DMS114 treated with DMSO at 0.1 percent for 48 hours (cell line): ENCODE results near the gene SEMA5A.

Source experiments
- DNase-seq: peaks from one replicate; lab custom pipeline; 2025; ENCODE audit not compliant: unreplicated experiment; lab: John Stamatoyannopoulos, UW

The SEMA5A gene

GRCh38 chr5:9545992-9546851 is at the start of gene SEMA5A:
Gene SEMA5A, minus strand, starts transcription at chr5:9546075. Its CDS starts 166,129 bp downstream, at chr5:9379946.
- DNase-seq, result no peak

- DNase-seq, result no peak
These were observed 49.0 kb upstream of the SEMA5A start for GRCh38 chr5:9594913-9595312.

- no peak for DNase-seq
These were observed 43.4 kb upstream of the SEMA5A start for GRCh38 chr5:9589049-9589835.

GRCh38 chr5:9588254-9588653 is 42.4 kb upstream of the SEMA5A start:
- DNase-seq, result no peak

GRCh38 chr5:9587135-9587534 is 41.3 kb upstream of the SEMA5A start:
- DNase-seq, result no peak

GRCh38 chr5:9582406-9582805 is 36.5 kb upstream of the SEMA5A start:
- no peak for DNase-seq

GRCh38 chr5:9573796-9574195 is 27.9 kb upstream of the SEMA5A start:
- no peak for DNase-seq

GRCh38 chr5:9572246-9572645 is 26.4 kb upstream of the SEMA5A start:
- DNase-seq, result no peak

- no peak for DNase-seq
These were observed 25.0 kb upstream of the SEMA5A start for GRCh38 chr5:9570876-9571275.

- no peak for DNase-seq
These were observed 21.2 kb upstream of the SEMA5A start for GRCh38 chr5:9567039-9567438.

GRCh38 chr5:9564752-9565151 is 18.9 kb upstream of the SEMA5A start:
- no peak for DNase-seq

- no peak for DNase-seq
These were observed 16.3 kb upstream of the SEMA5A start for GRCh38 chr5:9562141-9562540.

- DNase-seq, result no peak
These were observed 14.1 kb upstream of the SEMA5A start for GRCh38 chr5:9559965-9560364.

- DNase-seq, result no peak
These were observed 12.6 kb upstream of the SEMA5A start for GRCh38 chr5:9558319-9558965.

- DNase-seq, result no peak
These were observed 11.8 kb upstream of the SEMA5A start for GRCh38 chr5:9557696-9558095.

- DNase-seq, result no peak
These were observed 10.1 kb upstream of the SEMA5A start for GRCh38 chr5:9555961-9556360.

GRCh38 chr5:9554122-9554521 is 8.2 kb upstream of the SEMA5A start:
- no peak for DNase-seq

GRCh38 chr5:9553561-9553960 is 7.7 kb upstream of the SEMA5A start:
- DNase-seq, result no peak

- DNase-seq, result no peak
These were observed 6.0 kb upstream of the SEMA5A start for GRCh38 chr5:9551567-9552537.

GRCh38 chr5:9549941-9550340 is 4.1 kb upstream of the SEMA5A start:
- no peak for DNase-seq
